Measurements from ENCODE around the gene PIGU.

The PIGU gene

GRCh38 chr20:34654207-34654744, 22.6 kb downstream of the PIGU start:
- no peak for DNase-seq

DNA sequence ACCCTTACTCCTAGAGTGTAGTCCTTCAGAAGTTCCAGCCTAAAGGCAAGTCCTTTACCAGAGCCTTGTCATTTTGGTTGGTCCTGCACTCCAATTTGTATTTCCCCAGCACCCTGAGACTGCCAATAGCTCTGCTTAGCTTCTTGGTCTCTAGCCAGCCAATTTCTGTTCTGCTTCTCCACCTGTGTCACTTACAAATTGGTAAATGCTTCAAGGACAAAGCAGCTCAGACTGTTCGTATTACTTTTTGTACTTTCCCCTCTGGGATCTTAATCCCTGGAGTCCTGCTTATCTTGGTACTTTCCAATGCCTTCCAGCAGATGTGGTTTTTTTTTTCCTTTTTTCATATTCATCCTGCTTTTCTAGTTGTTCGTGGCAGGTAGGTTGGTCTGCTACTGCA, 25.7 kb downstream of the PIGU start:
- DNase-seq = no peak

- no peak for DNase-seq
These were observed 29.2 kb downstream of the PIGU start for GRCh38 chr20:34647737-34648136.

GRCh38 chr20:34644951-34645350, 31.9 kb downstream of the PIGU start:
- DNase-seq = no peak

DNA sequence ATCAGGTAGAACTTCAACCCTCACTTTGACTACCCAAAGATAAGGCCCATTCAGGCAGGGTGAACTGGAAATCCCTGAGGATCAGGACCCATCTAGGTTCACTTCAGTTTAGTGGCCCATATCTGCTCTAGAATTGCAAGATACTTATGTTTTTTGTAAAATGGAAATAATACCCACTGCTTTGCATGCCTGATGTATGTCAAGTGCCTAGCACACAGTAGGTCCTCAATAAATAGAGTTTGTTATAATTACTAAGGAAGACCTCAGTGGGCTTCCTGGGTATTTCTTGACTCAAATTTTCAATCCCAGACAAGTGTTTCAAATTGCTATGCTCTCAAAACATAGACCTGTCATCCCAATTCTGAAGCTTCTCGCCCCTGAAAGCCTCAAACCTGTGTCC, 32.5 kb downstream of the PIGU start:
- DNase-seq = no peak

DNA sequence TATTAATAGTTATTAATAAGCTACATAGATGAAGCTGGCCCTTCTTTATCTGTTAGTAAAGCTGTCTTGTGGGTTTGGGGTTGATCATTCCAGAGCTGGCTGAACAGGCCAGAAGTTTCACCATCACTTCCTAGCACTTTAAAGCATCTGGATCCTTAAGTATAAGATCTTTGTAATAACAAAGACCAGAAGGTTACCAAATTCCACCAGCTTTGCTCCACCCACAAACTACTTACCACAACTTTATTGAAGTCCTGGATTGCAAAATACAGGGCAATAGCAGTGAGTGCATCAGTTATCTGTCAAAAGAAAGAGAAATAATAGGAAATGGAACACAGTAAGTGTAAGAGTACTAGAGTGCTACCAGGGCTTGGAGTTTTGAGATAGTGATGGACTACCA, 33.0 kb downstream of the PIGU start:
- DNase-seq = no peak

GRCh38 chr20:34642009-34642408, 34.9 kb downstream of the PIGU start:
- DNase-seq = no peak

- DNase-seq = no peak
These were observed 37.1 kb downstream of the PIGU start for GRCh38 chr20:34639755-34640222.

DNA sequence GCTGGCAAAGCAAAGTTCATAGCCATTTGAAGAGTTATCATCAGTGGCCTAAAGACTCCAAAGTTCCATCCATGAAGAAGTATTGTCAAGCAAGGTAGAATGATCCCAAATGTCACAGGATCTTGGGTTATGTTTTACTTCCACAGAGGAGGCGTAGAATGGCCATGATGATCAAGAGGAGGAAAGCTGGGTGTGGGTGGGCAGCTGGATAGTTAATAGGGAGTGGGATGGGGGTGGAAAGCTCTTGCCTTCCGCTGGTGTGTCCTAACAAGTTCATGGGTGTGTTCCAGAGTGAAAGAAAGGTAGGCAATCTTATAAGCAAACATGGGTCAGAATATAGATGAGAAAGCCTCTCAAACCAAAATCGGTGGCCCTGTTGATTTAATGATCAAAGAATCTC, 38.4 kb downstream of the PIGU start:
- no peak for DNase-seq

DNA sequence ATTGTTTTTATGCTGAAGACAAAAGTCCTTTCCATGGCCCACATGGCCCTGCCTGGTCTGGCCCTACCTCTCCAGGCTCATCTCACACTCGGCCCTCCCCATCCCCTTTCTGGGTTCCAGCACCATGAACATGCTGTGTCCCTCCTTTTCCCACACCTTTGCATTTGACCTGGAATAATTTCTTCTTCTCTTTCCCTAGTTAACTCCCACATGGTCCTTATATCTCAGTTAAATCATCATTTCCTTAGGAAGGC, 38.9 kb downstream of the PIGU start:
- DNase-seq = no peak

DNA sequence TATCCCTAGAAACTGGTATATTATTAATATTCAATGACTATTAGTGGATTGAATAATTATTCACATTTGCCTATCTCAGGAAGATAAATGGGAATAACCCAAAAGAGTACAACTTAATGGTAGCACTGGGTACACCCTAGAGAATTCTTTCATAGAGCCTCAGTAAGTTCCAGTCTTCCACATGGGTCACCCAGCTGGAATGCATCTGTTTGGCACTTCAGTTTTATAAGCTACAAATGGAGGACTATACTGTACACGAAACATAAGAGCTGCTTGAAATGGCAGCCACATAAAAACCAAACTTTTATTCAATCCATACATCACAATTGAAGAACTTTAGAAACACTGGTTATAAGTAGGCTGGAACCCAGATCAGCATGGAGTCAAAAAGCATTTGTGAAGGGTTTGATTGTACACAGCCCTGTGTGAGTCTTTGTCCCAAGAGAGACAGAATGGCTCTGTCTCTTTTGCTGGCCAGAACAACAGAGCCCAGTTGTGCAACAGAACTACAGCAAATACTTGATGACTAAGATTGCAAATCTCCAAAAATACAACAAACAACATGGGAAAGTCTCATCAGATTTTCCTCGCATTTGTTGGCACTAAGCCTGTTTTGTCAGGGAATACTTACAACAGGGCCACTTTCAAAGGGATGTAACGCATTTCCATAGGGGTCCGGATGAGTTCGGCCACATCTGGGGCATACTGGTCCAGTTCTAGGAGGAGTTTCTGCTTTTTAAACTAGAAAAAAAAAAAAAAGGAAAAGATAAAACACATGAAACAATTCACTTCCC, 39.5 kb downstream of the PIGU start:
- no peak for DNase-seq

- DNase-seq = no peak
These were observed 40.2 kb downstream of the PIGU start for GRCh38 chr20:34636648-34637047.

GRCh38 chr20:34634392-34634791, 42.5 kb downstream of the PIGU start:
- DNase-seq = no peak

DNA sequence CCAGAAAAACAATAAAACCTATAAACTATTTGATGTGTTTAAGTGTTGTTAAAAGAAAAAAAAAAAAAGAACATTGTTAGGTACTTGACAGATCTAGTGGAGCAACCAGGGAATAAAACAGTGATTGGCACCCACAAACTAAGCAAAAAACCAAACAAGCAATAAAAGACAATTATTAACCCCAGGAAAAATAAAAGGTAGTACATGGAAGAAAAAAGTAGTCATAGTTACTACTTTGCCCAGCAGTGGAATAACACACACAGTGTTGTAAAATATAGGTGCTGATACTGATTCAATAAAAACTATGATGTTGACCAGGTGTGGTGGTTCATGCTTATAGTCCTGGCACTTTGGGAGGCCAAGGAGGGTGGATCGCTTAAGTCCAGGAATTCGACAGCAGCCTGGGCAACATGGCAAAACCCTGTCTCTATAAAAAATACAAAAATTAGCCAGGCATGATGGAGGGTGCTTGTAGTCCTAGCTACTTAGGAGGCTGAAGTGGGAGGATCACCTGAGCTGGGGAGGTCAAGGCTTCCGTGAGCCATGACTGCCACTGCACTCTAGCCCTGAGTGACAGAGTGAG, 43.9 kb downstream of the PIGU start:
- DNase-seq = no peak

DNA sequence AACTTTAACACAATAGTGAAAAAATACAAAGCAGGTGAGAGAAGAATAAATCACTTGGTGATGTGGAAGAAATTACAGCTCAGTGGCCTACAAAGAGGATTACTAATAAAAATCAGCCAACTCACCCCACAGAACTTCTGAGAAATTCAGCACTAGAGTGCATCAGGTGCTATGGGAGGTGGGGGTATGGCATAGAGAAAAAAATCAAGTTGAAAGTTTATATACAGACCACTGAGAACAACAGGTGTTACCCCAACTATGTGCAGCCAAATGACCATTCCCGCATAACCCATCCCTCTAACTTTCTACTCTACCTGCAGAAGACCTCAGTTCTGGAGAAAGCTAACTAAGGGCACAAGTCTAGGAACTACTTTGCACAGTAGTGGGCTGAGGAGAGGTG, 47.0 kb downstream of the PIGU start:
- DNase-seq = no peak

GRCh38 chr20:34629342-34629741, 47.5 kb downstream of the PIGU start:
- DNase-seq = no peak

GRCh38 chr20:34628026-34628425, 48.9 kb downstream of the PIGU start:
- DNase-seq = no peak

- no peak for DNase-seq
These were observed 49.4 kb downstream of the PIGU start for GRCh38 chr20:34627458-34627857.

GRCh38 chr20:34626992-34627391, 49.9 kb downstream of the PIGU start:
- DNase-seq = no peak

DNA sequence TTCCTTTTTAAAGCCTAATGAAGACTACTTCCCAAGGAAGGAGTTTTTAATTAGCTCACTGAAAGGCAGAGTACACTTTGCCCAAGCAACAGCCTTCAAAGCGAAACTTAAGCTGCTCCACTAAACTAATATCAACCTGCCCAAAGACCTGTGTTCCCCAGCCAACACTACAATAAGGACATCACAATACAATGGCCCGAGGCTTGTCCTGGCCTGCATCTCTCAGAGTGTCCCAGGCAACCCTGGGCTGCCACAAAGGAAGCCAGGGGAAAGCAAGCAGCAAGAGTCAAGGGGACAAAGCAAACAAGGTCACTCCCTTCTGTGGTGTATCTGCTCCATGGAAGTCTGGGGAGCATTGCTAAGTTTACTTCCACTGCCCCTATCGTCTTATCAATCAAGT, 52.3 kb downstream of the PIGU start:
- no peak for DNase-seq

DNA sequence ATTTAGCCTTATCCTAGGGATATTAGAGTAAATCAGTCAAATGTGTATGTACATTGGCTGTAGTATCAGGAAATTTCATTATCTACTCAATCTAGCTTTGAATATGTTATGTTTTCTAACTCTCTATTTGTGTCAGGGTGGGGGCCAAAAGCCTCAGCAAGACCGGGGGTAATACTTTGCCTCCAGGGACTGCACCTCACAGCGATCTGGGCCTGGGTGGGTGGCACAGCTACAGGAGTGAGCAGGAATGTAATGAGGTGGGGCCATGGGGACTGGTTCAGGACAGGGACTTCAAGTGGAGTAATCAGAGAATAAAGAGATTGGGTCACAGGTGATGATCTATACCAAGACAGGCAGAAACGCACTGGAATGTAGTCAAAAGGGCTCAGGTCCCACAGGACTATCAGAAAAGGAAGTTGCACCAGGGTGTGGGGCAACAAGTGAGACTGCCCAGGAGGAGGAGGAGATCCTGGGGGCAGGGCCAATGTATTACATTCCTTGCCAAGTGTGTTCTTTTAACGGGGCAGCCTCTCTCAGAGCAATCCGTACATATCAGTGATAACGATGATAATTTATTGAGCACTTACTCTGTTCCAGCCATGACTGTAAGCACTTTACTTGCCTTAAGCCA, 54.0 kb downstream of the PIGU start:
- no peak for DNase-seq

DNA sequence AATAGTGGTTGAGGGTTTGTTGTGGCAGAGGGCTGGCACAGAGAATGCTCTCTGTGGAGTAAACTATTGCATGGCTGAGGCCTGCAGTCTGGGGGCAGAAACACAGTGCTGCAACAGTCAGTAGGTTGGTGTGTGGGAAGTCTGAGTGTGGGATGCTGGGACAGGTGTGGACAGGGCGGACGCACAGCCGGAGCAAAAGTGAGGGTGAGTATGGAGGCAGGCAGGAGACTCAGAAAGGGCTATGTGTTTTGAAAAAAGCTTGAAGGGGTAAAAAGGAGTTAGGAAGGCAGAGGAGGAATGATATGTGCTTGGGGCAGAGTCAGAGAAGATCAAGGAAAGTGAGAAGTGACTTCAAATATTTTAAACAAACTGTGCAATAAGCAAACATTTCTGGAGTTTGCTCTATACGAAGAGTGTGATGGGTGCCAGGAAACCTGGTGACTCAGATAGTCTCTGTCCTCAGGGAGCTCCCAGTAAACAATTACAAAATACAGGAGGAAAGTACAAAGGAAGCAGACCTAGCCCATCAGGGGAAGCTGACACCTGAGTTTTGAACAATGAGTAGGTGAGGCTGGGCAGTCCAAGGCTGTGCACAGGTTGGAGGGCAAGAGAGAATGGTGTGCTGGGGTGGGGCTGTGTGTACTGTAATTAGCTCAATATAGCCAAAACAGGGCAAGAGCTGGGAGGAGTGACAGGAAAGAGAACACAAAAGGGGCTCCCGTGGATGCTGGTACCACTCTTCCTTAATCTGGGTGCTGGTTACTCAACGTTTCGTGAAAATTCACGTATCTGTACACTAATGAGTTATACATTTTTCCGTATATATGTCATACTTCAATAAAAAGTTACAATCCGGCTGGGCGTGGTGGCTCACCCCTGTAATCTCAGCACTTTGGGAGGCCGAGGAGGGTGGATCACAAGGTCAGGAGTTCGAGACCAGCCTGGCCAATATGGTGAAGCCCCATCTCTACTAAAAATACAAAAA, 55.2 kb downstream of the PIGU start:
- no peak for DNase-seq

DNA sequence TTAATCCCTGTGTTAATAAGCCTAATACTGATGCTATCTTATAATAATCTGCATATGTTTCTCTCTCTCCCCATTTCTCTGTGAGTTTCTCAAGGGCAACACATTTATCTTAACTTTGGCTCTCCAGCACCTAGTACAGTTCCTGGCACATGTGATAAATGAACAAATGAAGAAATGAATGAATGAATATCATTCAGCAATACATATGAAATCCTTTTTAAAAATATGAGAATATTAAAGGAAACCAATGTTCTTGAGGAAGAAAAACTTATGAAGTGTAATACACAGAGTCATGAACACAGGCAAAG, 55.9 kb downstream of the PIGU start:
- no peak for DNase-seq
